ENCODE data around the gene CPEB3.

GRCh38 chr10:92150823-92151222, 140.1 kb downstream of the CPEB3 start:
- TF ChIP-seq CTCF (conservative IDR thresholded peaks at IDR 0.05 in 1 of 2, IDR thresholded peaks at IDR 0.05 in 1 of 2; ENCODE audit: low read depth in 1 of 2, low read length in 2 of 2) (no peak), EZH2 (IDR thresholded peaks at IDR 0.05; ENCODE audit: low read length, missing control alignments) (no peak)
